Measurements from ENCODE around the gene CHST14.

The CHST14 gene

DNA sequence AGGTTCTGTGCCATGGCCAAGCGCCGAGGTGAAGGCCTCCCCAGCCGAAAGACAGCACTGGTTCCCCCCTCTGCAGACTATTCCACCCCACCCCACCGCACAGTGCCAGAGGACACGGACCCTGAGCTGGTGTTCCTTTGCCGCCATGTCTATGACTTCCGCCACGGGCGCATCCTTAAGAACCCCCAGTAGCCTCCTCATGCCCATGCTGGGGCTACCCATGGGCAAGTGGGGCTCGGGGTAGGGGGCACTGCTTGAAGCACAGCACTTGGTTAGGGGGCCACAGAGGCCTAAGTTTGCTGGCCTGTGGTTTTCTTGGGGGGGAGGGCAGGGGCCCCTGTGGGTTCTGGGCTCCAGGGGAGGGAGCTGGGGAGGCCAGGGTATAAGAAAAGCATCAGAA lies 4.8 kb upstream of the CHST14 start:
- TF ChIP-seq, protein P1, sequence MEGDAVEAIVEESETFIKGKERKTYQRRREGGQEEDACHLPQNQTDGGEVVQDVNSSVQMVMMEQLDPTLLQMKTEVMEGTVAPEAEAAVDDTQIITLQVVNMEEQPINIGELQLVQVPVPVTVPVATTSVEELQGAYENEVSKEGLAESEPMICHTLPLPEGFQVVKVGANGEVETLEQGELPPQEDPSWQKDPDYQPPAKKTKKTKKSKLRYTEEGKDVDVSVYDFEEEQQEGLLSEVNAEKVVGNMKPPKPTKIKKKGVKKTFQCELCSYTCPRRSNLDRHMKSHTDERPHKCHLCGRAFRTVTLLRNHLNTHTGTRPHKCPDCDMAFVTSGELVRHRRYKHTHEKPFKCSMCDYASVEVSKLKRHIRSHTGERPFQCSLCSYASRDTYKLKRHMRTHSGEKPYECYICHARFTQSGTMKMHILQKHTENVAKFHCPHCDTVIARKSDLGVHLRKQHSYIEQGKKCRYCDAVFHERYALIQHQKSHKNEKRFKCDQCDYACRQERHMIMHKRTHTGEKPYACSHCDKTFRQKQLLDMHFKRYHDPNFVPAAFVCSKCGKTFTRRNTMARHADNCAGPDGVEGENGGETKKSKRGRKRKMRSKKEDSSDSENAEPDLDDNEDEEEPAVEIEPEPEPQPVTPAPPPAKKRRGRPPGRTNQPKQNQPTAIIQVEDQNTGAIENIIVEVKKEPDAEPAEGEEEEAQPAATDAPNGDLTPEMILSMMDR (conservative IDR thresholded peaks at IDR 0.05) = no peak
- H3K27ac ChIP-seq = no peak overlapping the region

- no peak overlapping the region for H3K27ac ChIP-seq
- TF ChIP-seq, protein P1 (conservative IDR thresholded peaks at IDR 0.05) = no peak
Observed at GRCh38 chr15:40466426-40467260, 4.1 kb upstream of the CHST14 start.

DNA sequence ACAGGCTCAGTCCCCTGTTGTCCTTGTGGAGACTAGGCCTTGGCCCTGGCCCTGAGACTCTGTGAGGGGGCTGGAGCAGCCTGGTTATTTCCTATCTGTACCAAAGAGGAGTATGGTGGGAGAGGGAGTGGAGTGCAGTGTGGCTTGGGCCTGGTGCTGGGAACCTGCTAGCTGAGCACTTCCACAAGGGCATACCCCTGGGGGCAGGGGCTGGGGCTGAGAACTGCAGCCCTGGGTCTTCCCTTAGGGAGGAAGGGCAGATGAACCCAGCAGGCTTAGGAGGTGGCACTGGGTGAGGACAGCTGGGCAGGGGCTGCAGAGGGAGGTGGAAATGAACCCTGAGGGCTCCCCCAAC lies 3.5 kb upstream of the CHST14 start:
- H3K27ac ChIP-seq = no peak overlapping the region
- TF ChIP-seq, protein P1 (conservative IDR thresholded peaks at IDR 0.05) = no peak

DNA sequence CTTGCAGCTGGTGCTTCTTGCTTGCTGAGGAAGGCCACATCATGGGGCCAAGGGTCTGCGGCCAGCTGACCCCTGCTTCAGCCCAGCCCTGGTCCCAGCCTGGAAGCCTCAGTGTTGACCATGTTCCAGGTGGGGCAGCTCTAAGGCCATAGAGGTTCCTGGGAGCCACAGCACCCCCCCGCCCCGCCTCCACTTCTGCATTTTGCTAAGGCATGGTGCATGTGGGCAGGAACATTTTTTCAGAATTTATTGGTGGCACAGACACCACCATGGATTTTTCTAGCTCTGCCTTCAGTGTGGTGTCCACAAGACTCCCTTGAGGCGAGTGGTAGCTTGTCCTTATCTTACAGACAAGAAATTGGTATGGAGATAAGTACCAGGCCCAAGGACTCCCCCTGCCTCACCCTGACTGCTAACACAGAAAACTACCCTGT lies 1.9 kb upstream of the CHST14 start:
- H3K27ac ChIP-seq = no peak overlapping the region
- TF ChIP-seq, protein P1 (conservative IDR thresholded peaks at IDR 0.05) = no peak

- TF ChIP-seq, protein P1 (conservative IDR thresholded peaks at IDR 0.05) = no peak
- peak overlapping the region; percentile 88 for H3K27ac ChIP-seq
Observed at GRCh38 chr15:40469776-40470390, 901 bp upstream of the CHST14 start.

DNA sequence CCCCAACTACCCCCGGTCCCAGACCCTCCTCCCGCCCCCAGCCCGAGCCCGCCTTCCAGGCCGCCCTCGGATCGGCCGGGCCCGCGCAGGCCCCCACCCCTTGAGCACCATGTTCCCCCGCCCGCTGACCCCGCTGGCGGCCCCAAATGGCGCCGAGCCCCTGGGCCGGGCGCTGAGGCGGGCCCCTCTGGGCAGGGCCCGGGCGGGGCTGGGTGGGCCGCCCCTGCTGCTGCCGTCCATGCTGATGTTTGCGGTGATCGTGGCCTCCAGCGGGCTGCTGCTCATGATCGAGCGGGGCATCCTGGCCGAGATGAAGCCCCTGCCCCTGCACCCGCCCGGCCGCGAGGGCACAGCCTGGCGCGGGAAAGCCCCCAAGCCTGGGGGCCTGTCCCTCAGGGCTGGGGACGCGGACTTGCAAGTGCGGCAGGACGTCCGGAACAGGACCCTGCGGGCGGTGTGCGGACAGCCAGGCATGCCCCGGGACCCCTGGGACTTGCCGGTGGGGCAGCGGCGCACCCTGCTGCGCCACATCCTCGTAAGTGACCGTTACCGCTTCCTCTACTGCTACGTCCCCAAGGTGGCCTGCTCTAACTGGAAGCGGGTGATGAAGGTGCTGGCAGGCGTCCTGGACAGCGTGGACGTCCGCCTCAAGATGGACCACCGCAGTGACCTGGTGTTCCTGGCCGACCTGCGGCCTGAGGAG lies 472 bp downstream of the CHST14 start:
- peak overlapping the region; percentile 88 for H3K27ac ChIP-seq
- TF ChIP-seq, protein P1 (conservative IDR thresholded peaks at IDR 0.05) = no peak

- TF ChIP-seq, protein P1 (conservative IDR thresholded peaks at IDR 0.05) = no peak
- peak overlapping the region; percentile 88 for H3K27ac ChIP-seq
Observed at GRCh38 chr15:40471808-40472150, 995 bp downstream of the CHST14 start.
